IPS-NIHi11 (cell line): Measurements from ENCODE around the gene CORO1C.
A peak's percentile ranks its signal among the peaks of the same experiment; 100 is the strongest.
"Not testable (repeated sequence)": the region's sequence is repeated elsewhere in the genome, so short reads cannot be mapped to it uniquely, and the experiment has no call there.

ENCODE experiments used
- DNase-seq: peaks from one replicate; pipeline ENCODE4 v3.0.0; 2012; ENCODE audit warnings: mixed read lengths, low spot score

CORO1C gene

GRCh38 chr12:108633534-108634248, 97.6 kb downstream of the CORO1C start, which contains the start of gene SELPLG:
SELPLG (minus strand) TSS chr12:108633894; CDS start chr12:108624307, 9,587 bp downstream.
- DNase-seq: no peak

- no peak for DNase-seq
These were observed 98.2 kb downstream of the CORO1C start for GRCh38 chr12:108633081-108633533.

GRCh38 chr12:108631261-108631660, 100.1 kb downstream of the CORO1C start:
- not testable (repeated sequence) for DNase-seq

GRCh38 chr12:108630481-108631207, 100.7 kb downstream of the CORO1C start:
- DNase-seq: no peak

- no peak for DNase-seq
These were observed 101.4 kb downstream of the CORO1C start for GRCh38 chr12:108629824-108630476.

GRCh38 chr12:108629151-108629550, 102.2 kb downstream of the CORO1C start:
- DNase-seq: no peak

- DNase-seq: no peak
These were observed 104.0 kb downstream of the CORO1C start for GRCh38 chr12:108627134-108627920.

- no peak for DNase-seq
These were observed 106.1 kb downstream of the CORO1C start for GRCh38 chr12:108625228-108625627.

GRCh38 chr12:108623577-108623976, 107.7 kb downstream of the CORO1C start:
- DNase-seq: no peak

- DNase-seq: no peak
These were observed 108.3 kb downstream of the CORO1C start for GRCh38 chr12:108622921-108623514.

- DNase-seq: peak; percentile 67
These were observed 108.9 kb downstream of the CORO1C start for GRCh38 chr12:108622421-108622820.

GRCh38 chr12:108621161-108621560, 110.2 kb downstream of the CORO1C start:
- DNase-seq: no peak

- DNase-seq: no peak
These were observed 111.0 kb downstream of the CORO1C start for GRCh38 chr12:108620236-108620879.

- DNase-seq: no peak
These were observed 111.8 kb downstream of the CORO1C start for GRCh38 chr12:108619369-108620160.

GRCh38 chr12:108618953-108619274, 112.4 kb downstream of the CORO1C start:
- not testable (repeated sequence) for DNase-seq

- DNase-seq: peak; percentile 91
These were observed 113.0 kb downstream of the CORO1C start for GRCh38 chr12:108618079-108618952.

- DNase-seq: no peak
These were observed 114.1 kb downstream of the CORO1C start for GRCh38 chr12:108616941-108617858.

- no peak for DNase-seq
These were observed 115.0 kb downstream of the CORO1C start for GRCh38 chr12:108616359-108616758.
